Spleen (tissue), 11 donors: ENCODE measurements around the gene UFSP1. TPM values are rescaled to one million over a fixed set of nuclear protein-coding genes. Genes with fewer than 3 reads are reported as not detected.

Source experiments
- DNase-seq: peaks from one replicate; pipeline ENCODE4 v3.0.0-alpha.2; 2020
- H3K27ac ChIP-seq, 8 donors: fragments of 200-600 bp; sonication (generic) in 7 of 8; 1 replicate in 4 of 8; 2 replicates in 4 of 8; pipeline versions ENCODE4 v1.5.0 to v1.8.0; 2016 to 2021; ENCODE audit warnings: inconsistent platforms in 4 of 8, mild to moderate bottlenecking in 4 of 8, moderate library complexity in 1 of 8
- H3K27me3 ChIP-seq, 7 donors: fragments of 200-600 bp; sonication (generic) in 6 of 7; replicated peaks in 1 of 7; 1 replicate in 4 of 7; 2 replicates in 3 of 7; pipeline versions ENCODE4 v1.5.0 to v1.8.0; 2016 to 2021; ENCODE audit warnings: inconsistent platforms in 3 of 7, mild to moderate bottlenecking in 1 of 7
- H3K36me3 ChIP-seq, 6 donors: fragments of 200-600 bp; sonication (generic) in 5 of 6; 1 replicate in 4 of 6; 2 replicates in 2 of 6; pipeline versions ENCODE4 v1.5.0 to v1.8.0; 2016 to 2021; ENCODE audit warnings: inconsistent platforms in 2 of 6
- H3K4me1 ChIP-seq, 6 donors: fragments of 200-600 bp; sonication (generic) in 5 of 6; 1 replicate in 3 of 6; 2 replicates in 3 of 6; pipeline versions ENCODE4 v1.5.0 to v1.8.0; 2016 to 2021; ENCODE audit warnings: inconsistent platforms in 3 of 6
- H3K4me3 ChIP-seq, 8 donors: fragments of 200-600 bp; sonication (generic) in 7 of 8; 1 replicate in 4 of 8; 2 replicates in 4 of 8; pipeline versions ENCODE4 v1.5.0 to v1.8.0; 2016 to 2021; ENCODE audit warnings: inconsistent platforms in 4 of 8, mild to moderate bottlenecking in 4 of 8, moderate library complexity in 2 of 8
- H3K9me3 ChIP-seq, 8 donors: fragments of 200-600 bp; sonication (generic) in 7 of 8; 1 replicate in 4 of 8; 2 replicates in 4 of 8; pipeline versions ENCODE4 v1.5.0 to v1.8.0; 2016 to 2021; ENCODE audit warnings: inconsistent platforms in 4 of 8
- CTCF ChIP-seq, 11 experiments: fragments of 200-600 bp in 7 of 11; fragments of 450-650 bp in 4 of 11; sonication (generic) in 4 of 11; IDR thresholded peaks in 8 of 11; conservative IDR thresholded peaks in 3 of 11; 1 replicate in 7 of 11; 2 replicates in 4 of 11; pipeline versions ENCODE4 v1.4.0 to v1.8.0; 2016 to 2021; ENCODE audit warnings: antibody characterized with exemption in 11 of 11, inconsistent platforms in 4 of 11, mild to moderate bottlenecking in 1 of 11
- POLR2A ChIP-seq, 3 donors: fragments of 450-650 bp; IDR thresholded peaks; one replicate each; pipeline ENCODE4 v1.5.1; 2017; ENCODE audit warnings: antibody characterized with exemption in 3 of 3, mild to moderate bottlenecking in 1 of 3
- POLR2AphosphoS5 ChIP-seq, 3 donors: sonication (generic); formaldehyde crosslinking; IDR thresholded peaks; one replicate each; pipeline ENCODE4 v1.5.1; 2017; ENCODE audit warnings: antibody characterized with exemption in 3 of 3
- WGBS, 5 donors: extraction: QIAGEN DNeasy Blood & Tissue Kit in 3 of 5; methylation state at CpG; one replicate each; pipeline versions ENCODE4 v1.1.5 to v1.1.7; 2013 to 2018; 5-methylcytosine and 5-hydroxymethylcytosine counted together
- intact Hi-C: fragments of 100-400 bp; cut with DNase I; formaldehyde crosslinking; loops from one replicate; pipeline ENCODE4 v1.15.0; 2023; ENCODE audit warnings: low total_unique reads
- polyA plus RNA-seq, 3 donors: library from polyadenylated mRNA; stranded (reverse); fragments of 200-250 nt; gene quantifications; one replicate each; pipeline ENCODE4 v1.2.1, GENCODE V29; 2013
- total RNA-seq, 7 donors: library from RNA; depleted of rRNA in 3 of 7; stranded (reverse); fragments of >200 nt in 3 of 7; fragmentation: NEBNext Ultra II Directional in 4 of 7; extraction: Animal tissue kit (Norgen Biotek cat#: 25700) in 4 of 7; gene quantifications; one replicate each; pipeline versions ENCODE4 v1.1.0 to v1.2.1, GENCODE V29; 2016 to 2021
- donor health status: healthy with polysubstance abuse.
- donor health status: DM: no; HTN: no; CAD: no; lungs with moderate emphysema.
- donor health status: DM: no; HTN: no; CAD: no.
- donor health status: Bipolar disorder and iron deficiency.
- donor health status: healthy.
- donor health status: DM: no; HTN: no; CAD: no.
- donor health status: DM: yes; HTN: yes; CAD: no.

UFSP1 gene
- total and polyA plus RNA-seq, 10 donors, result 1.3 to 6.9 (median 3.3) TPM

- Histone ChIP-seq H3K4me3 (peak overlapping the region in 4 of 8 donors; percentile 41 to 76 (median 53)), H3K9me3 (no peaks in the 10 kb centered on the region), H3K27me3 (peaks cover 0 to 10% (median 0%) of the 10 kb centered on the region in 7 donors), H3K4me1 (peaks cover 25 to 69% (median 53%) of the 10 kb centered on the region in 6 donors), H3K27ac (peak overlapping the region in 6 of 8 donors; percentile 51 to 92 (median 87)), H3K36me3 (peaks cover 0 to 63% (median 31%) of the 10 kb centered on the region in 6 donors)
- DNase-seq, result peak; percentile 69
- intact Hi-C loops, result no loop called here
- 56 to 75% (median 62%) methylated on average over 13 to 17 of the region's 17 CpGs for WGBS, 5 donors
- TF ChIP-seq POLR2AphosphoS5 (IDR thresholded peaks at IDR 0.05) (no peak), POLR2A (IDR thresholded peaks at IDR 0.05) (no peak), CTCF (IDR thresholded peaks at IDR 0.05 in 8 of 11, conservative IDR thresholded peaks at IDR 0.05 in 3 of 11) (no peak)
Observed at GRCh38 chr7:100865372-100865911, 24.1 kb downstream of the UFSP1 start.

GRCh38 chr7:100864263-100864845 lies 25.2 kb downstream of the UFSP1 start:
- no peak overlapping the region for H3K4me3 ChIP-seq
- peaks cover 0 to 10% (median 0%) of the 10 kb centered on the region in 7 donors for H3K27me3 ChIP-seq
- 79 to 94% (median 84%) methylated on average over 12 of the region's 12 CpGs for WGBS, 5 donors
- TF ChIP-seq POLR2AphosphoS5 (IDR thresholded peaks at IDR 0.05) (no peak), POLR2A (IDR thresholded peaks at IDR 0.05) (no peak), CTCF (IDR thresholded peaks at IDR 0.05 in 8 of 11, conservative IDR thresholded peaks at IDR 0.05 in 3 of 11) (no peak)
- H3K4me1 ChIP-seq, result peaks cover 25 to 69% (median 53%) of the 10 kb centered on the region in 6 donors
- intact Hi-C loops, result no loop called here
- H3K36me3 ChIP-seq, result peaks cover 0 to 70% (median 41%) of the 10 kb centered on the region in 6 donors
- H3K9me3 ChIP-seq, result no peaks in the 10 kb centered on the region
- H3K27ac ChIP-seq, result no peak overlapping the region
- DNase-seq, result no peak

GRCh38 chr7:100863406-100863950 lies 26.0 kb downstream of the UFSP1 start:
- intact Hi-C loops, result no loop called here
- Histone ChIP-seq H3K27me3 (peaks cover 0 to 10% (median 0%) of the 10 kb centered on the region in 7 donors), H3K4me3 (no peak overlapping the region), H3K27ac (peak overlapping the region in 5 of 8 donors; percentile 3 to 43 (median 35)), H3K9me3 (no peaks in the 10 kb centered on the region), H3K4me1 (peaks cover 25 to 60% (median 47%) of the 10 kb centered on the region in 6 donors), H3K36me3 (peaks cover 0 to 78% (median 50%) of the 10 kb centered on the region in 6 donors)
- DNase-seq, result no peak
- TF ChIP-seq CTCF (IDR thresholded peaks at IDR 0.05 in 8 of 11, conservative IDR thresholded peaks at IDR 0.05 in 3 of 11) (no peak), POLR2AphosphoS5 (IDR thresholded peaks at IDR 0.05) (peak in 2 of 3 donors; percentile 58 to 64)
- WGBS, 5 donors, result 23 to 43% (median 30%) methylated on average over 10 of the region's 10 CpGs

- no peaks in the 10 kb centered on the region for H3K27me3 ChIP-seq
- no peak overlapping the region for H3K4me3 ChIP-seq
- H3K9me3 ChIP-seq, result no peaks in the 10 kb centered on the region
- TF ChIP-seq POLR2A (IDR thresholded peaks at IDR 0.05) (no peak), CTCF (IDR thresholded peaks at IDR 0.05 in 8 of 11, conservative IDR thresholded peaks at IDR 0.05 in 3 of 11) (no peak), POLR2AphosphoS5 (IDR thresholded peaks at IDR 0.05) (no peak)
- H3K4me1 ChIP-seq, result peaks cover 20 to 53% (median 30%) of the 10 kb centered on the region in 6 donors
- no peak for DNase-seq
- WGBS, 5 donors, result 95 to 97% (median 96%) methylated on average over 7 to 14 of the region's 14 CpGs
- peaks cover 0 to 97% (median 59%) of the 10 kb centered on the region in 6 donors for H3K36me3 ChIP-seq
- no peak overlapping the region for H3K27ac ChIP-seq
- intact Hi-C loops, result no loop called here
Observed at GRCh38 chr7:100861616-100861985, 27.9 kb downstream of the UFSP1 start.
